H1 (cell line): Measurements from ENCODE around the gene KRT7. TPM values are rescaled to one million over a fixed set of nuclear protein-coding genes. Genes with fewer than 3 reads are reported as not detected.

ENCODE experiments used
- CTCF ChIA-PET: fragments of 300-600 bp; sonication (Branson Sonifier 250); formaldehyde crosslinking; loops from one replicate; lab custom pipeline; 2021; ENCODE audit not compliant: partially characterized antibody; lab: Charles Lee
- POLR2A ChIA-PET: fragments of 300-600 bp; sonication (Branson Sonifier 250); formaldehyde crosslinking; loops from one replicate; lab custom pipeline; 2021; ENCODE audit warnings: inconsistent platforms; ENCODE audit not compliant: partially characterized antibody; lab: Charles Lee
- DNase-seq, 2 experiments: peaks; one replicate each; pipeline versions ENCODE4 v3.0.0 to v3.0.0-alpha.2; 2010 to 2022; ENCODE audit warnings: low spot score in 2 of 2, low read depth in 1 of 2, mixed read lengths in 1 of 2
- FAIRE-seq: peaks from 2 replicates; lab custom pipeline; 2011; peaks lifted over from hg19 to GRCh38; lab: Jason Lieb, UNC
- H2AFZ ChIP-seq: 2 replicates; pipeline ENCODE4 v1.8.1; 2012; ENCODE audit warnings: low read length, inconsistent platforms
- H2AK5ac ChIP-seq: 2 replicates; pipeline ENCODE4 v1.6.1; 2013; ENCODE audit warnings: low read depth, low read length
- H2BK120ac ChIP-seq: replicated peaks from 2 replicates; pipeline ENCODE3; 2013; ENCODE audit warnings: low read depth, low read length, inconsistent platforms
- H2BK12ac ChIP-seq: 2 replicates; pipeline ENCODE4 v1.6.1; 2013; ENCODE audit warnings: low read depth, low read length
- H2BK15ac ChIP-seq: 2 replicates; pipeline ENCODE4 v1.6.1; 2013; ENCODE audit warnings: low read length
- H2BK20ac ChIP-seq: 2 replicates; pipeline ENCODE4 v1.6.1; 2013; ENCODE audit warnings: low read length
- H2BK5ac ChIP-seq: 2 replicates; pipeline ENCODE4 v1.6.1; 2013; ENCODE audit warnings: low read depth, low read length
- H3K14ac ChIP-seq: 2 replicates; pipeline ENCODE4 v1.6.1; 2013; ENCODE audit warnings: inconsistent platforms; ENCODE audit not compliant: insufficient read length
- H3K18ac ChIP-seq: 2 replicates; pipeline ENCODE4 v1.6.1; 2013; ENCODE audit warnings: low read length; ENCODE audit errors: extremely low read depth
- H3K23ac ChIP-seq: 2 replicates; pipeline ENCODE4 v1.6.1; 2013; ENCODE audit warnings: inconsistent platforms; ENCODE audit not compliant: insufficient read length
- H3K23me2 ChIP-seq: 2 replicates; pipeline ENCODE4 v1.6.1; 2013; ENCODE audit warnings: low read depth, low read length
- H3K27ac ChIP-seq: 2 replicates; pipeline ENCODE4 v1.6.1; 2011; ENCODE audit warnings: low read depth, low read length, inconsistent platforms
- H3K27me3 ChIP-seq, 4 experiments: replicated peaks in 1 of 4; 1 replicate in 1 of 4; 2 replicates in 3 of 4; pipeline versions ENCODE4 v1.6.1 to v1.8.1; 2011 to 2013; ENCODE audit warnings: low read length in 3 of 4, mild to moderate bottlenecking in 3 of 4, inconsistent platforms in 2 of 4, mixed read lengths in 2 of 4, moderate library complexity in 1 of 4; ENCODE audit not compliant: control insufficient read depth in 3 of 4, insufficient read depth in 3 of 4; ENCODE audit errors: extremely low read depth in 1 of 4
- H3K36me3 ChIP-seq, 4 experiments: 2 replicates each; pipeline versions ENCODE4 v1.6.1 to v1.8.1; 2011 to 2013; ENCODE audit warnings: mild to moderate bottlenecking in 4 of 4, low read length in 3 of 4, moderate library complexity in 2 of 4, control low read depth in 1 of 4, inconsistent platforms in 1 of 4; ENCODE audit not compliant: insufficient read depth in 4 of 4, control insufficient read depth in 2 of 4
- H3K4ac ChIP-seq: replicated peaks from 2 replicates; pipeline ENCODE3; 2013; ENCODE audit warnings: low read length, low read depth, mixed read lengths, inconsistent platforms; ENCODE audit not compliant: insufficient read length
- H3K4me1 ChIP-seq, 4 experiments: replicated peaks in 1 of 4; 1 replicate in 1 of 4; 2 replicates in 3 of 4; pipeline versions ENCODE4 v1.6.1 to v1.8.1; 2011 to 2013; ENCODE audit warnings: low read length in 3 of 4, inconsistent platforms in 2 of 4, mixed read lengths in 1 of 4; ENCODE audit not compliant: insufficient read depth in 4 of 4, control insufficient read depth in 3 of 4
- H3K4me2 ChIP-seq, 2 experiments: 2 replicates each; pipeline versions ENCODE4 v1.6.1 to v1.8.1; 2011 to 2013; ENCODE audit warnings: low read depth in 2 of 2, low read length in 2 of 2, control low read depth in 1 of 2, inconsistent platforms in 1 of 2, mild to moderate bottlenecking in 1 of 2; ENCODE audit not compliant: insufficient read depth in 1 of 2
- H3K4me3 ChIP-seq, 4 experiments: fragments of 200-600, 300-600 bp in 1 of 4; sonication (generic), shearing (Covaris generic), sonication (Bioruptor Twin) in 1 of 4; 2 replicates each; pipeline versions ENCODE4 v1.5.1 to v1.8.1; 2011 to 2016; ENCODE audit warnings: low read length in 4 of 4, low read depth in 3 of 4, control low read depth in 2 of 4, inconsistent platforms in 2 of 4, mild to moderate bottlenecking in 2 of 4, mixed read lengths in 1 of 4, moderate library complexity in 1 of 4; ENCODE audit not compliant: insufficient read depth in 2 of 4; ENCODE audit errors: extremely low read depth in 1 of 4
- H3K56ac ChIP-seq: replicated peaks from 2 replicates; pipeline ENCODE3; 2013; ENCODE audit warnings: low read depth, mild to moderate bottlenecking, mixed read lengths, low read length, inconsistent platforms; ENCODE audit not compliant: insufficient read length
- H3K79me1 ChIP-seq: 2 replicates; pipeline ENCODE4 v1.6.1; 2013; ENCODE audit warnings: low read depth, low read length, control low read depth
- H3K79me2 ChIP-seq, 2 experiments: 2 replicates each; pipeline versions ENCODE4 v1.6.1 to v1.8.1; 2012 to 2013; ENCODE audit warnings: low read length in 2 of 2, mild to moderate bottlenecking in 2 of 2, inconsistent platforms in 1 of 2; ENCODE audit not compliant: insufficient read depth in 2 of 2, control insufficient read depth in 1 of 2
- H3K9ac ChIP-seq, 4 experiments: replicated peaks in 1 of 4; 1 replicate in 1 of 4; 2 replicates in 3 of 4; pipeline versions ENCODE4 v1.6.1 to v1.8.1; 2011 to 2013; ENCODE audit warnings: low read depth in 3 of 4, low read length in 3 of 4, control low read depth in 2 of 4, mild to moderate bottlenecking in 2 of 4, moderate library complexity in 2 of 4, inconsistent platforms in 1 of 4; ENCODE audit errors: extremely low read depth in 1 of 4
- H3K9me3 ChIP-seq, 2 experiments: 2 replicates each; pipeline versions ENCODE4 v1.6.1 to v1.8.1; 2012 to 2013; ENCODE audit warnings: mild to moderate bottlenecking in 2 of 2, moderate library complexity in 2 of 2, control low read depth in 1 of 2, inconsistent platforms in 1 of 2, low read depth in 1 of 2, low read length in 1 of 2, mixed read lengths in 1 of 2; ENCODE audit not compliant: insufficient read depth in 2 of 2
- H4K20me1 ChIP-seq, 2 experiments: replicated peaks in 1 of 2; 2 replicates each; pipeline versions ENCODE3 to v1.8.1; 2011 to 2013; ENCODE audit warnings: inconsistent platforms in 2 of 2, low read length in 2 of 2, mild to moderate bottlenecking in 1 of 2; ENCODE audit not compliant: insufficient read depth in 2 of 2, control insufficient read depth in 1 of 2
- H4K5ac ChIP-seq: 2 replicates; pipeline ENCODE4 v1.6.1; 2013; ENCODE audit warnings: low read length, low read depth, mixed read lengths, inconsistent platforms; ENCODE audit not compliant: insufficient read length
- H4K8ac ChIP-seq: 2 replicates; pipeline ENCODE4 v1.8.0; 2013; ENCODE audit warnings: mild to moderate bottlenecking, moderate library complexity, low read length, inconsistent platforms; ENCODE audit not compliant: insufficient read depth; ENCODE audit errors: extremely low read depth
- H4K91ac ChIP-seq: replicated peaks from 2 replicates; pipeline ENCODE3; 2013; ENCODE audit warnings: low read length, mixed read lengths, inconsistent platforms; ENCODE audit not compliant: insufficient read length
- BCL11A ChIP-seq, 2 experiments: IDR thresholded peaks; one replicate each; pipeline ENCODE4 v1.6.1; 2011; ENCODE audit warnings: low read depth in 2 of 2, low read length in 2 of 2, mild to moderate bottlenecking in 2 of 2
- CBX8 ChIP-seq: fragments of 300-800, 300-1000 bp; sonication (generic); IDR thresholded peaks from 2 replicates; pipeline ENCODE4 v1.7.1; 2016; ENCODE audit warnings: low read depth, low read length, borderline replicate concordance
- E2F6 ChIP-seq: IDR thresholded peaks from 2 replicates; pipeline ENCODE4 v1.6.1; 2012; ENCODE audit warnings: inconsistent platforms
- HDAC2 ChIP-seq, 2 experiments: fragments of 300-600 bp in 1 of 2; sonication (generic) in 1 of 2; IDR thresholded peaks; 2 replicates each; pipeline ENCODE4 v1.6.1; 2011 to 2012; ENCODE audit warnings: low read depth in 2 of 2, low read length in 2 of 2, mild to moderate bottlenecking in 2 of 2, moderate library complexity in 2 of 2, borderline replicate concordance in 1 of 2, inconsistent platforms in 1 of 2
- KDM1A ChIP-seq: fragments of 200-600, 300-600 bp; sonication (generic); IDR thresholded peaks from 2 replicates; pipeline ENCODE4 v1.7.1; 2016; ENCODE audit warnings: mild to moderate bottlenecking, low read length, borderline replicate concordance
- RXRA ChIP-seq: IDR thresholded peaks from 2 replicates; pipeline ENCODE4 v1.6.1; 2011; ENCODE audit warnings: low read depth, mild to moderate bottlenecking, low read length, moderate library complexity; ENCODE audit not compliant: insufficient read depth
- SRF ChIP-seq: IDR thresholded peaks from 2 replicates; pipeline ENCODE4 v1.6.1; 2011; ENCODE audit warnings: mild to moderate bottlenecking, low read depth, low read length, moderate library complexity
- TAF1 ChIP-seq: IDR thresholded peaks from 2 replicates; pipeline ENCODE4 v1.6.1; 2011; ENCODE audit warnings: mild to moderate bottlenecking, low read depth, low read length
- WGBS, 2 experiments: shearing (Covaris generic) in 1 of 2; methylation state at CpG; one replicate each; pipeline versions ENCODE4 v1.1.6 to v1.1.7; 2013 to 2015; ENCODE audit warnings: low lambda C conversion rate in 2 of 2, mixed read lengths in 2 of 2, inconsistent platforms in 1 of 2, low coverage in 1 of 2, missing lambda C conversion rate in 1 of 2; ENCODE audit not compliant: insufficient replicate concordance in 2 of 2, insufficient coverage in 1 of 2, insufficient read length in 1 of 2; ENCODE audit errors: extremely low coverage in 1 of 2, missing lambda C conversion rate in 1 of 2; 5-methylcytosine and 5-hydroxymethylcytosine counted together
- polyA plus RNA-seq, 7 experiments: library from polyadenylated mRNA; depleted of rRNA in 3 of 7; stranded (reverse) in 5 of 7; unstranded in 2 of 7; fragments of >200 nt in 5 of 7; fragments of 200-250 nt in 2 of 7; gene quantifications; 1 replicate in 5 of 7; 2 replicates in 1 of 7; 4 replicates in 1 of 7; pipeline versions ENCODE4 v1.2.1 to v1.2.3, GENCODE V29; 2011 to 2013; ENCODE audit warnings: missing spikeins in 2 of 7, mixed read lengths in 2 of 7
- total RNA-seq: library from RNA; stranded (reverse); fragmentation: NEBNext Ultra II Directional; extraction: Animal tissue kit (Norgen Biotek cat#: 25700); gene quantifications from 2 replicates; pipeline ENCODE4 v1.2.1, GENCODE V29; 2021
- TF ChIP-seq, protein P1 (sequence below): IDR thresholded peaks from 2 replicates; pipeline ENCODE4 v1.6.1; 2011; ENCODE audit warnings: low read length, improper control_type of control experiment
- TF ChIP-seq, protein P2 (sequence below): IDR thresholded peaks from 2 replicates; pipeline ENCODE4 v1.6.1; 2012; ENCODE audit warnings: low read length, inconsistent platforms

Gene KRT7
- total and polyA plus RNA-seq, 2 of the 8 experiments (the other 6 are each of a cell fraction or from before 2014, with no cell fraction given): 13.2 to 19.0 TPM

- Histone ChIP-seq H3K56ac (no peak overlapping the region), H2AFZ (no peak overlapping the region), H3K4me3 (no peak overlapping the region), H3K9ac (no peak overlapping the region), H2BK15ac (no peak overlapping the region), H2BK20ac (no peak overlapping the region), H4K8ac (no peak overlapping the region), H3K4me2 (no peak overlapping the region), H3K27me3 (no peaks in the 10 kb centered on the region), H3K23ac (no peak overlapping the region), H3K36me3 (no peaks in the 10 kb centered on the region), H3K79me2 (no peaks in the 10 kb centered on the region), H3K9me3 (no peaks in the 10 kb centered on the region), H4K91ac (no peak overlapping the region), H2BK120ac (no peak overlapping the region), H3K18ac (no peak overlapping the region), H3K14ac (no peak overlapping the region), H2AK5ac (no peak overlapping the region), H3K27ac (no peak overlapping the region), H3K4ac (no peak overlapping the region), H3K79me1 (no peaks in the 10 kb centered on the region), H3K4me1 (peaks cover 0 to 14% (median 6%) of the 10 kb centered on the region in 4 experiments; a peak in 5 of 7 replicates), H2BK12ac (0 out of 2 replicates have a peak overlapping the region, but pooled peaks have one; percentile 39), H2BK5ac (no peak overlapping the region), H4K20me1 (no peaks in the 10 kb centered on the region), H3K23me2 (no peaks in the 10 kb centered on the region), H4K5ac (no peak overlapping the region)
- FAIRE-seq (no peak), DNase-seq (no peak)
- 82% methylated on average over 7 of the region's 7 CpGs; no CpG with 5 or more reads in 1 of the 2 experiments for WGBS, 2 experiments
- ChIA-PET POLR2A (no interaction called here), CTCF (interaction anchor here (1.0 to 2.3 kb wide), 10 partner anchors 13 to 130 kb away, joined by 3 to 14 read pairs (median 6); no protein-coding TSS in a partner anchor)
- no peak for TF ChIP-seq CBX8
- TF ChIP-seq SRF: no peak
- no peak for TF ChIP-seq BCL11A (IDR thresholded peaks at IDR 0.05; ENCODE audit: low read depth in 2 of 2, low read length in 2 of 2)
- no peak for TF ChIP-seq E2F6
- TF ChIP-seq TAF1: no peak
- TF ChIP-seq, protein P1, sequence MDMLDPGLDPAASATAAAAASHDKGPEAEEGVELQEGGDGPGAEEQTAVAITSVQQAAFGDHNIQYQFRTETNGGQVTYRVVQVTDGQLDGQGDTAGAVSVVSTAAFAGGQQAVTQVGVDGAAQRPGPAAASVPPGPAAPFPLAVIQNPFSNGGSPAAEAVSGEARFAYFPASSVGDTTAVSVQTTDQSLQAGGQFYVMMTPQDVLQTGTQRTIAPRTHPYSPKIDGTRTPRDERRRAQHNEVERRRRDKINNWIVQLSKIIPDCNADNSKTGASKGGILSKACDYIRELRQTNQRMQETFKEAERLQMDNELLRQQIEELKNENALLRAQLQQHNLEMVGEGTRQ: no peak
- TF ChIP-seq KDM1A: no peak
- no peak for TF ChIP-seq HDAC2 (IDR thresholded peaks at IDR 0.05; ENCODE audit: borderline replicate concordance in 1 of 2, low read depth in 2 of 2, low read length in 2 of 2)
- no peak for TF ChIP-seq RXRA
- TF ChIP-seq, protein P2, sequence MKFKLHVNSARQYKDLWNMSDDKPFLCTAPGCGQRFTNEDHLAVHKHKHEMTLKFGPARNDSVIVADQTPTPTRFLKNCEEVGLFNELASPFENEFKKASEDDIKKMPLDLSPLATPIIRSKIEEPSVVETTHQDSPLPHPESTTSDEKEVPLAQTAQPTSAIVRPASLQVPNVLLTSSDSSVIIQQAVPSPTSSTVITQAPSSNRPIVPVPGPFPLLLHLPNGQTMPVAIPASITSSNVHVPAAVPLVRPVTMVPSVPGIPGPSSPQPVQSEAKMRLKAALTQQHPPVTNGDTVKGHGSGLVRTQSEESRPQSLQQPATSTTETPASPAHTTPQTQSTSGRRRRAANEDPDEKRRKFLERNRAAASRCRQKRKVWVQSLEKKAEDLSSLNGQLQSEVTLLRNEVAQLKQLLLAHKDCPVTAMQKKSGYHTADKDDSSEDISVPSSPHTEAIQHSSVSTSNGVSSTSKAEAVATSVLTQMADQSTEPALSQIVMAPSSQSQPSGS: no peak
These were observed 44.4 kb upstream of the KRT7 start for GRCh38 chr12:52188658-52189057.
